ENCODE data around the gene FNDC10. TPM values are rescaled to one million over a fixed set of nuclear protein-coding genes. Genes with fewer than 3 reads are reported as not detected.
"Not testable (repeated sequence)": the region's sequence is repeated elsewhere in the genome, so short reads cannot be mapped to it uniquely, and the experiment has no call there.

The FNDC10 gene
- polyA plus RNA-seq, 1 experiment = 4.4 TPM

DNA sequence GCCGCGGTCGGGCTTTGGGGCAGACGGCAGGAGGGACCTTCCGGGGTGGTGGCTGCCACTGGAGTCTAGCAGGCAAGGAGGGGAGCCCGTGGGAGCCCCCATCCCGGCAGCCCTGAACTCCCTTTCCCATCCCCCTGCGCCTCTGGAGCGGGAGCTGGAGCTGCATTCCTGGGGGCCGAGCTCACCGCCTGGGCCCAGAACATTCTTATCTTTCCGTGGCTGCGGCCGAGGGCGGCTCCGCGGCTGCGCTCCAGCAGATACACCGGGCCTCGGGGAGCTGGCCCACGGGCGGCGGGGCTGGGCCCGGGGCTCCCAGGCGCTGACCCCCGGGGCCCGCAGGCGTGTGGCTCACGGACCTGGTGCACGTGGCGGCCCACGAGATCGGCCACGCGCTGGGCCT lies 33.5 kb upstream of the FNDC10 start:
- H3K4me3 ChIP-seq (ENCODE audit: low read depth, low read length); CTCF ChIA-PET; H3K27me3 ChIP-seq (ENCODE audit: control insufficient read depth, insufficient read depth, low read length); H3K36me3 ChIP-seq (ENCODE audit: control insufficient read depth, insufficient read depth, low read length); POLR2A ChIA-PET; DNase-seq (ENCODE audit: low read depth): not testable (repeated sequence)

DNA sequence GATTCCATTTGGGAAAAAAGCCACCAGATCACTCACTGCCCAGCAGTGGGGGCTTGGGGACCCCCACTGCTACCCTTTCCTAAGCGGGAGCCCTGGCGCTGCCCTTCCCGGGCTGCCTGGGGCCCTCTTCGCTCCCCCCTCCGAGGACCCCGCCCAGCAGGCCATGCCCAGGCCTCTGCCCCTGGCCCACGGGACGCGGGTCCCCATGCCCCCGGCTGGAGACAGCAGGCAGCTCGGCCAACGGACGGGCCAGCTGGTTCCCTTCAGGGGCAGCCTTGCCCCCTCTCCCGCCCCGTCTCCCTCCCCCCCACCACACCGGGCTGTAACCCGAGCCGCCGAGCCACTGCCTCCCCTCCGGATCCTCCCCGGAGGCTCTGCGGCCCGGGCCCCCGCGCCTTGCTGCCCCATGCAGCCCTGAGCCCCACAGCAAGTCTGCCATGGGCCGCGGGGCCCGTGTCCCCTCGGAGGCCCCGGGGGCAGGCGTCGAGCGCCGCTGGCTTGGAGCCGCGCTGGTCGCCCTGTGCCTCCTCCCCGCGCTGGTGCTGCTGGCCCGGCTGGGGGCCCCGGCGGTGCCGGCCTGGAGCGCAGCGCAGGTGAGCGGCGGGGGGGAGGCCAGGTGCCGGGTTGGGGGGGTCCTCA lies 32.0 kb upstream of the FNDC10 start, which contains the start of gene MMP23B:
TSS of gene MMP23B (plus strand) at position 392 of the 639 bp plus-strand sequence. CDS start at position 438, 46 bp downstream.
- TF ChIP-seq, protein P1, sequence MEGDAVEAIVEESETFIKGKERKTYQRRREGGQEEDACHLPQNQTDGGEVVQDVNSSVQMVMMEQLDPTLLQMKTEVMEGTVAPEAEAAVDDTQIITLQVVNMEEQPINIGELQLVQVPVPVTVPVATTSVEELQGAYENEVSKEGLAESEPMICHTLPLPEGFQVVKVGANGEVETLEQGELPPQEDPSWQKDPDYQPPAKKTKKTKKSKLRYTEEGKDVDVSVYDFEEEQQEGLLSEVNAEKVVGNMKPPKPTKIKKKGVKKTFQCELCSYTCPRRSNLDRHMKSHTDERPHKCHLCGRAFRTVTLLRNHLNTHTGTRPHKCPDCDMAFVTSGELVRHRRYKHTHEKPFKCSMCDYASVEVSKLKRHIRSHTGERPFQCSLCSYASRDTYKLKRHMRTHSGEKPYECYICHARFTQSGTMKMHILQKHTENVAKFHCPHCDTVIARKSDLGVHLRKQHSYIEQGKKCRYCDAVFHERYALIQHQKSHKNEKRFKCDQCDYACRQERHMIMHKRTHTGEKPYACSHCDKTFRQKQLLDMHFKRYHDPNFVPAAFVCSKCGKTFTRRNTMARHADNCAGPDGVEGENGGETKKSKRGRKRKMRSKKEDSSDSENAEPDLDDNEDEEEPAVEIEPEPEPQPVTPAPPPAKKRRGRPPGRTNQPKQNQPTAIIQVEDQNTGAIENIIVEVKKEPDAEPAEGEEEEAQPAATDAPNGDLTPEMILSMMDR (IDR thresholded peaks at IDR 0.05; ENCODE audit: insufficient read depth, low read depth, low read length) = no peak
- peaks cover 2% of the 10 kb centered on the region for H3K27me3 ChIP-seq (ENCODE audit: control insufficient read depth, insufficient read depth, low read length)
- no peak for DNase-seq (ENCODE audit: low read depth)
- H3K36me3 ChIP-seq (ENCODE audit: control insufficient read depth, insufficient read depth, low read length) = peaks cover 5% of the 10 kb centered on the region
- CTCF ChIA-PET = no interaction called here
- H3K4me3 ChIP-seq (ENCODE audit: low read depth, low read length) = no peak within 1 kb of the TSS
- POLR2A ChIA-PET = no interaction called here

DNA sequence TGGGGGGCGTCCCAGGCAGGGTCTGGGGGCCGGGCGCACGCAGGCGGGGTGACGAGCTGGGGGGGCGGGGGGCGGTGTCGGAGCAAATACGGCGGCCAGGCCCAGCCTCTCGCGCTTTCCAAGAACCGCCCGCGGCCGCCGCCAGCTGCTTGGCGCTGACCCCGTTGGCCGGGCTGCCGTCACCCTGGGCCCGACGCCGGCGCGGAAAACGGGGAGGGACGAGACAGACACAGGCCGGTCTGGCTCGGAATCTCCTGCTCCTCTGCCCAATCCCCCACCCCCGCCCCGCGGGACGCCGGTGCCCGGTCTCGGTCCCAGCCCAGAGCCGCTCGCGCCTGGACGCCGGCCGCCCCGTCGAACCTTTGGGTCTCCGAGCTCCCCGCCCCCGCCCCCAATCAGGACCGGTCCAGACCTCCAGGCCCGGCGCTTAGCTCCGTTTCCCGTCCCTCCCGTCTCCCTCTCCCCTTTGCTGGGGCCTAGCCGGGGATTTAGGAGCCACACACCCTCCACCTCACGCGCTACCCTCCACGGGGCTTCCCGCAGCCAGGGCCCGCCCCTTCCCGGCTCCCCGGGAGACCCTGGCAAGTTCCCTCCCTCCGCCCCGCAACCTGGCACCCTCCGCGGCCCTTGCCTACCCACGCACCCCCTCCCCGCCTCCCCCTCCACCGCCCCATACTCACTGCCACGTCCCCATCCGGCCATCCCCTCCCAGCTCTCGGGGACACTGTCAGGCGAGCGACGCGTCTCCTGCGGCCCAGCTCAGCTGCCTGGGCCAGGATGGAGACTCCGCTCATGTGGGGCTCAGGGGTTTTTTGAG lies 31.2 kb upstream of the FNDC10 start:
- TF ChIP-seq, protein P1 (IDR thresholded peaks at IDR 0.05; ENCODE audit: insufficient read depth, low read depth, low read length) = no peak
- H3K4me3 ChIP-seq (ENCODE audit: low read depth, low read length) = no peak overlapping the region
- H3K27me3 ChIP-seq (ENCODE audit: control insufficient read depth, insufficient read depth, low read length) = peaks cover 2% of the 10 kb centered on the region
- DNase-seq (ENCODE audit: low read depth) = no peak
- ChIA-PET CTCF (interaction anchor here (1.1 kb wide), 1 partner anchor 10 kb away, joined by 4 read pairs; no protein-coding TSS in a partner anchor), POLR2A (no interaction called here)
- peaks cover 6% of the 10 kb centered on the region for H3K36me3 ChIP-seq (ENCODE audit: control insufficient read depth, insufficient read depth, low read length)

DNA sequence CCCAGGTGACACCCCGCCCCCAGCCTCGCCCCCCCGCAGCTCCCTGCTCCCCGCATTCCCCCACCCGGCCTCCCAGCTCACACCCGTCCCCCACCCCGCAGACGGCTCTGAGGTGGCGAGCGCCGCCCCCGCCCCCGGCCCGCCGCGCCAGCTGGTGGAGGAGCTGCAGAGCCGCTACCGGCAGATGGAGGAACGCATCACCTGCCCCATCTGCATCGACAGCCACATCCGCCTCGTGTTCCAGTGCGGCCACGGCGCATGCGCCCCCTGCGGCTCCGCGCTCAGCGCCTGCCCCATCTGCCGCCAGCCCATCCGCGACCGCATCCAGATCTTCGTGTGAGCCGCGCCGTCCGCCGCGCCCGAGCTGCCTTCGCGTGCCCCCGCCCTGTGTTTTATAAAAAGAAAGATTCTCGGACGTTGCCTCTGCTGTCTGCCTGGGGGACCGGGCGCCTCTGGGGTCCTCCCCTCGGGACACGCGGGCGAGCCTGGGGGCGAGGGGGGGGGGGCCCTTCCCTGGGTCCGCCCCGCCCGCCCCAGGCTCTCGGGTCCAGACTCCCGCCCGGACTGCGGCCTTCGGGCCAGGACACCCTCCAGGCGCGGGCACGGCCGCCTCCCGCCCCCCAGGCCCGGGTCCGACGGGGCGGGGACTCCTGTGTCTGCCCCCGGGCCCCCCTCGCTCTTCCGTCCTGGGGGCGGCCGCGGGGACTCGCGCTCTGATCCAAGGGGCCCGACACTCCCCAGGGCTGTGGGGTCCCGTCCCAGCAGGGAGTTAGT lies 30.4 kb upstream of the FNDC10 start:
- no peak for DNase-seq (ENCODE audit: low read depth)
- no peak overlapping the region for H3K4me3 ChIP-seq (ENCODE audit: low read depth, low read length)
- peaks cover 2% of the 10 kb centered on the region for H3K27me3 ChIP-seq (ENCODE audit: control insufficient read depth, insufficient read depth, low read length)
- ChIA-PET CTCF (interaction anchor here (1.1 kb wide), 1 partner anchor 9 kb away, joined by 4 read pairs; no protein-coding TSS in a partner anchor), POLR2A (no interaction called here)
- H3K36me3 ChIP-seq (ENCODE audit: control insufficient read depth, insufficient read depth, low read length) = peaks cover 6% of the 10 kb centered on the region
- TF ChIP-seq, protein P1 (IDR thresholded peaks at IDR 0.05; ENCODE audit: insufficient read depth, low read depth, low read length) = no peak

DNA sequence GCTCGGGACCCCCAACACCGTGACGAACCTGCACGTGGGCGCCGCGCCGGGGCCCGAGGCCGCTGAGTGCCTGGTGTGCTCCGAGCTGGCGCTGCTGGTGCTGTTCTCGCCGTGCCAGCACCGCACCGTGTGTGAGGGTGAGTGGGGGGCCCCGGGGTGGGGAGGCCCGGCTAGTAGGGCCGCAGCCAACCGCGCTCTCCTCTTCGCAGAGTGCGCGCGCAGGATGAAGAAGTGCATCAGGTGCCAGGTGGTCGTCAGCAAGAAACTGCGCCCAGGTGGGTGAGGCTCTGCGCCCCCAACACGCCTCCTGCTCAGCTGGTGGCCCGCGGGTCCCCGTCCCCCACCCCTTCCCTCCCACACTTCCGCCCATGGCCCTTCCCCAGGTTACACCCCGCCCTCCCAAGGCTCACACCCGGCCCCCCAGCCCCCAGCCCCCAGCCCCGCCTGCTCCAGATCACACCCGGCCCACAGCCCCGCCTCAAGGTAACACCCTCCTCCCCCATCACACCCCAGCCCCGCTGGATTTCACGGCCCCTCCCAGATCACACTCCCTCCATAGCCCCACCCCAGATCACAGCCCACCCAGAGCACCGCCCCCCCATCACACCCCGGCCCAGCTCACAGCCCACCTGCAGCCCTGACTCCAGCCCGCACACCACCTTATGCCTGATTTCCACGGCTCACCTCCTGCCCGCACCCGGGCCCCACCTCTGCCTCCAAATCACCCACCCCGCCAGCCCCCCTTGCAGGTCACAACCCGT lies 29.7 kb upstream of the FNDC10 start:
- no peak for DNase-seq (ENCODE audit: low read depth)
- ChIA-PET CTCF (interaction anchor here (1.1 kb wide), 1 partner anchor 9 kb away, joined by 4 read pairs; no protein-coding TSS in a partner anchor), POLR2A (no interaction called here)
- Histone ChIP-seq H3K36me3 (ENCODE audit: control insufficient read depth, insufficient read depth, low read length) (peaks cover 6% of the 10 kb centered on the region), H3K27me3 (ENCODE audit: control insufficient read depth, insufficient read depth, low read length) (peaks cover 2% of the 10 kb centered on the region), H3K4me3 (ENCODE audit: low read depth, low read length) (no peak overlapping the region)
- TF ChIP-seq, protein P1 (IDR thresholded peaks at IDR 0.05; ENCODE audit: insufficient read depth, low read depth, low read length) = no peak
